ENCODE data around the gene PRR20A. TPM values are rescaled to one million over a fixed set of nuclear protein-coding genes. Genes with fewer than 3 reads are reported as not detected.
"Not testable (repeated sequence)": the region's sequence is repeated elsewhere in the genome, so short reads cannot be mapped to it uniquely, and the experiment has no call there.

Gene PRR20A
- total RNA-seq, 1 experiment from 2014 or later, result not detected

DNA sequence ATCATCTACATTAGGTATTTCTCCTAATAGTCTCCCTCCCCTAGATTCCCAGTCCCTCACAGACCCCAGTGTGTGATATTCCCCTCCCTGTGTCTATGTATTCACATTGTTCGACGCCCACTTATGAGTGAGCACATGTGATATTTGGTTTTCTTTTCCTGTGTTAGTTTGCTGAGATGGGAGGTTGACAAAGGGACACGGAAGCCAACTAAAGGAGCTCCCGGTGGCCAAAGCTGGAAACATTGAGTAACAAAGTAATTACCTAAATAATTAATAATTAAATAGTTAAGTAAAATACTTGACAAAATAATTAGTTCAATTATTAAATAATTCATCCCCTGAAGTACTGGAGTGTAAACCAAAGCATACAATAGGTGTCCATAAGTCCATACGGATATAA is 1.7 kb upstream of the PRR20A start:
- ATAC-seq (no peak), DNase-seq (no peak)
- H3K36me3 ChIP-seq (ENCODE audit: low read depth, low read length), result no peaks in the 10 kb centered on the region
- TF ChIP-seq EZH2 (IDR thresholded peaks at IDR 0.05; ENCODE audit: low read length, unreplicated experiment) (no peak), EZH2phosphoT487 (IDR thresholded peaks at IDR 0.05; ENCODE audit: borderline replicate concordance, low read length) (no peak)
- TF ChIP-seq, protein P1, sequence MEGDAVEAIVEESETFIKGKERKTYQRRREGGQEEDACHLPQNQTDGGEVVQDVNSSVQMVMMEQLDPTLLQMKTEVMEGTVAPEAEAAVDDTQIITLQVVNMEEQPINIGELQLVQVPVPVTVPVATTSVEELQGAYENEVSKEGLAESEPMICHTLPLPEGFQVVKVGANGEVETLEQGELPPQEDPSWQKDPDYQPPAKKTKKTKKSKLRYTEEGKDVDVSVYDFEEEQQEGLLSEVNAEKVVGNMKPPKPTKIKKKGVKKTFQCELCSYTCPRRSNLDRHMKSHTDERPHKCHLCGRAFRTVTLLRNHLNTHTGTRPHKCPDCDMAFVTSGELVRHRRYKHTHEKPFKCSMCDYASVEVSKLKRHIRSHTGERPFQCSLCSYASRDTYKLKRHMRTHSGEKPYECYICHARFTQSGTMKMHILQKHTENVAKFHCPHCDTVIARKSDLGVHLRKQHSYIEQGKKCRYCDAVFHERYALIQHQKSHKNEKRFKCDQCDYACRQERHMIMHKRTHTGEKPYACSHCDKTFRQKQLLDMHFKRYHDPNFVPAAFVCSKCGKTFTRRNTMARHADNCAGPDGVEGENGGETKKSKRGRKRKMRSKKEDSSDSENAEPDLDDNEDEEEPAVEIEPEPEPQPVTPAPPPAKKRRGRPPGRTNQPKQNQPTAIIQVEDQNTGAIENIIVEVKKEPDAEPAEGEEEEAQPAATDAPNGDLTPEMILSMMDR (conservative IDR thresholded peaks at IDR 0.05; ENCODE audit: low read depth, low read length), result no peak
- no peaks in the 10 kb centered on the region for H3K4me1 ChIP-seq (ENCODE audit: insufficient read depth, low read length)
- no peak overlapping the region for H3K4me2 ChIP-seq (ENCODE audit: low read length)
- H4K20me1 ChIP-seq (ENCODE audit: low read length), result no peaks in the 10 kb centered on the region
- BruUV-seq (replicated peaks), result no TSS peak
- no peak overlapping the region for H2AFZ ChIP-seq (ENCODE audit: low read length)
- no peak overlapping the region for H3K9ac ChIP-seq (ENCODE audit: low read length)
- no peaks in the 10 kb centered on the region for H3F3A ChIP-seq (ENCODE audit: low read length, unreplicated experiment)
- intact Hi-C loops (cut with micrococcal nuclease), result no loop called here
- no peaks in the 10 kb centered on the region for H3K9me3 ChIP-seq (ENCODE audit: low read length)
- H3K27me3 ChIP-seq (ENCODE audit: low read length), result no peaks in the 10 kb centered on the region
- POLR2A ChIA-PET (ENCODE audit: unreplicated experiment), result no interaction called here
- CTCF ChIA-PET, result no interaction called here
- H3K79me2 ChIP-seq (ENCODE audit: low read length), result no peaks in the 10 kb centered on the region
- H3K4me3 ChIP-seq (ENCODE audit: low read length), result no peak overlapping the region
- H3K9me2 ChIP-seq (replicated peaks; ENCODE audit: low read length), result no peaks in the 10 kb centered on the region
- H3K27ac ChIP-seq (ENCODE audit: low read length), result no peak overlapping the region

DNA sequence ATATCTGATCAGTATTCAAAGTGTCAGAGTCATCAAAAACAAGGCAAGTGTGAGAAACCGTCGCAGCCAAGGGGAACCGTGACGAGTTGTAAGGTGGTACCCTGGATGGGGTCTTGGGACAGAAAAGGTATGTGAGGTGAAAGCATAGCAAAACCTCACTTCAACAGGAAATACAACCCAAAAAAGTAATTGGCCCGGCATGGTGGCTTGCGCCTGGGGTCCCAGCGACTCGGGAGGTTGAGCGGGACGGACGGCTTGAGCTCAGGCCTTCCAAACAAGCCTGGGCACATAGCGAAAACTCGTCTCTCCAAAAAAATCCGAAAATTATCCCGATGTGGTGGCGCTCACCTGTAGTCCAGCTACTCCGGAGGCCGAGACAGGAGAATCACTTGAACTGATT is 937 bp upstream of the PRR20A start:
- BruUV-seq (replicated peaks); H3K9me3 ChIP-seq (ENCODE audit: low read length); intact Hi-C loops (cut with micrococcal nuclease): not testable (repeated sequence)

DNA sequence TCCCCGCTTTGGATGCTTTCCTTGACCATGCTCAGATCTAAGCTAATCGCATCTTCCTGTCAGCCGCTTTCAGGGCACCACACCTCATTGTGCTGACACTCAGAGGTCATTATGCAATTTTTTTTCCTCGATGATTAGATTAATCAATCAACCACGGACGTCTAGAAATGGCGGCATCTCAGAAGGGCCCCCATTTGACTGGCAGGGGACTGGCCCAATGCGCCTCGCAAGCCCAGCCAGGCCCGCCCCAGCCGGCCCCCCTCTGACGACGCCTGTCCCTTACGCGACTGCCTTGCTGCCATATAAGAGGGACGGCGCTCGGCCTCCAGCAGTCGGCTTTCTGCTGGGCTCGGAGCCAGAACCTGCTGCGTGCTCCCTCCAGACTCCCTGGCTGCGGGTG is 6.5 kb downstream of the PRR20A start, which contains the start of gene PRR20B:
Gene PRR20B, plus strand, starts transcription at position 301 of the 400 bp plus-strand sequence. CDS start 387 bp downstream, outside the sequence.
- H3K9me3 ChIP-seq (ENCODE audit: low read length); H3K79me2 ChIP-seq (ENCODE audit: low read length); POLR2A ChIA-PET (ENCODE audit: unreplicated experiment); H3K4me1 ChIP-seq (ENCODE audit: insufficient read depth, low read length); H3K4me2 ChIP-seq (ENCODE audit: low read length); H3F3A ChIP-seq (ENCODE audit: low read length, unreplicated experiment); H3K9me2 ChIP-seq (replicated peaks; ENCODE audit: low read length); H3K27ac ChIP-seq (ENCODE audit: low read length); CTCF ChIA-PET; H3K4me3 ChIP-seq (ENCODE audit: low read length); BruUV-seq (replicated peaks); H3K36me3 ChIP-seq (ENCODE audit: low read depth, low read length); intact Hi-C loops (cut with micrococcal nuclease); H2AFZ ChIP-seq (ENCODE audit: low read length); H4K20me1 ChIP-seq (ENCODE audit: low read length); H3K27me3 ChIP-seq (ENCODE audit: low read length); DNase-seq; H3K9ac ChIP-seq (ENCODE audit: low read length); ATAC-seq: not testable (repeated sequence)

More for the DNA sequence above, 937 bp upstream of the PRR20A start:
- H3K79me2 ChIP-seq (ENCODE audit: low read length); H2AFZ ChIP-seq (ENCODE audit: low read length); H3K4me3 ChIP-seq (ENCODE audit: low read length); CTCF ChIA-PET; H3F3A ChIP-seq (ENCODE audit: low read length, unreplicated experiment); H3K4me2 ChIP-seq (ENCODE audit: low read length); H3K27me3 ChIP-seq (ENCODE audit: low read length); H3K27ac ChIP-seq (ENCODE audit: low read length); H3K9ac ChIP-seq (ENCODE audit: low read length); H3K36me3 ChIP-seq (ENCODE audit: low read depth, low read length); POLR2A ChIA-PET (ENCODE audit: unreplicated experiment); ATAC-seq; DNase-seq; H3K9me2 ChIP-seq (replicated peaks; ENCODE audit: low read length); H4K20me1 ChIP-seq (ENCODE audit: low read length); H3K4me1 ChIP-seq (ENCODE audit: insufficient read depth, low read length): not testable (repeated sequence)

DNA sequence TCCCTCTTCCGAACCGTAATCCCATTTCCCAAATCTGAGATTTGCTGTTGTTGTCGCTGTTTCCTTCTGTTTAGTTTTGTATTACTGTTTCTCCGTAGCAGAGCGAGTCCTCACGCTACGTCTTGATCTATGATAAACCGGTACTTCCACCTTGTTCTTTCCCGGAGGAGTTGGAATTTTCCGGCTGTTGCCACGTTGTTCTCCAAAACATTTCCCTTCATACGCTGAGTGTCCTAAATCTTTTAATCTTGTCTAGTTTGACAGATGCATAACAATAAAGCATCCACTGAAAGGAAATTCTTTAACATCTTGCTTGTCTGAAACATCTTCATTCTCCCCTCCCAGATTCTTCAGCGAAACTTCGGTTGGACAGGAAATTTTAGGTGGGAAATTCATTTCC is 7.4 kb downstream of the PRR20A start:
- H3K4me1 ChIP-seq (ENCODE audit: insufficient read depth, low read length); H3K9me3 ChIP-seq (ENCODE audit: low read length); H3K79me2 ChIP-seq (ENCODE audit: low read length); H3K9ac ChIP-seq (ENCODE audit: low read length); H3K9me2 ChIP-seq (replicated peaks; ENCODE audit: low read length); H2AFZ ChIP-seq (ENCODE audit: low read length); H3K36me3 ChIP-seq (ENCODE audit: low read depth, low read length); H3K4me3 ChIP-seq (ENCODE audit: low read length); H4K20me1 ChIP-seq (ENCODE audit: low read length); H3K27me3 ChIP-seq (ENCODE audit: low read length); intact Hi-C loops (cut with micrococcal nuclease); ATAC-seq; POLR2A ChIA-PET (ENCODE audit: unreplicated experiment); H3K4me2 ChIP-seq (ENCODE audit: low read length); H3F3A ChIP-seq (ENCODE audit: low read length, unreplicated experiment); DNase-seq; H3K27ac ChIP-seq (ENCODE audit: low read length); CTCF ChIA-PET; BruUV-seq (replicated peaks): not testable (repeated sequence)

DNA sequence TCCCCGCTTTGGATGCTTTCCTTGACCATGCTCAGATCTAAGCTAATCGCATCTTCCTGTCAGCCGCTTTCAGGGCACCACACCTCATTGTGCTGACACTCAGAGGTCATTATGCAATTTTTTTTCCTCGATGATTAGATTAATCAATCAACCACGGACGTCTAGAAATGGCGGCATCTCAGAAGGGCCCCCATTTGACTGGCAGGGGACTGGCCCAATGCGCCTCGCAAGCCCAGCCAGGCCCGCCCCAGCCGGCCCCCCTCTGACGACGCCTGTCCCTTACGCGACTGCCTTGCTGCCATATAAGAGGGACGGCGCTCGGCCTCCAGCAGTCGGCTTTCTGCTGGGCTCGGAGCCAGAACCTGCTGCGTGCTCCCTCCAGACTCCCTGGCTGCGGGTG is 13.0 kb downstream of the PRR20A start, which contains the start of gene PRR20C:
Gene PRR20C, plus strand, starts transcription at position 301 of the 400 bp plus-strand sequence. CDS start 387 bp downstream, outside the sequence.
- H3K27me3 ChIP-seq (ENCODE audit: low read length); H3F3A ChIP-seq (ENCODE audit: low read length, unreplicated experiment); H3K27ac ChIP-seq (ENCODE audit: low read length); H3K9me2 ChIP-seq (replicated peaks; ENCODE audit: low read length); CTCF ChIA-PET; H3K36me3 ChIP-seq (ENCODE audit: low read depth, low read length); DNase-seq; BruUV-seq (replicated peaks); H3K79me2 ChIP-seq (ENCODE audit: low read length); H3K9me3 ChIP-seq (ENCODE audit: low read length); H4K20me1 ChIP-seq (ENCODE audit: low read length); H3K4me1 ChIP-seq (ENCODE audit: insufficient read depth, low read length); H3K4me2 ChIP-seq (ENCODE audit: low read length); ATAC-seq; H2AFZ ChIP-seq (ENCODE audit: low read length); POLR2A ChIA-PET (ENCODE audit: unreplicated experiment); H3K9ac ChIP-seq (ENCODE audit: low read length); intact Hi-C loops (cut with micrococcal nuclease); H3K4me3 ChIP-seq (ENCODE audit: low read length): not testable (repeated sequence)

DNA sequence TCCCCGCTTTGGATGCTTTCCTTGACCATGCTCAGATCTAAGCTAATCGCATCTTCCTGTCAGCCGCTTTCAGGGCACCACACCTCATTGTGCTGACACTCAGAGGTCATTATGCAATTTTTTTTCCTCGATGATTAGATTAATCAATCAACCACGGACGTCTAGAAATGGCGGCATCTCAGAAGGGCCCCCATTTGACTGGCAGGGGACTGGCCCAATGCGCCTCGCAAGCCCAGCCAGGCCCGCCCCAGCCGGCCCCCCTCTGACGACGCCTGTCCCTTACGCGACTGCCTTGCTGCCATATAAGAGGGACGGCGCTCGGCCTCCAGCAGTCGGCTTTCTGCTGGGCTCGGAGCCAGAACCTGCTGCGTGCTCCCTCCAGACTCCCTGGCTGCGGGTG is 19.6 kb downstream of the PRR20A start, which contains the start of gene PRR20D:
Gene PRR20D, plus strand, starts transcription at position 301 of the 400 bp plus-strand sequence. CDS start 387 bp downstream, outside the sequence.
- H3K79me2 ChIP-seq (ENCODE audit: low read length); POLR2A ChIA-PET (ENCODE audit: unreplicated experiment); H2AFZ ChIP-seq (ENCODE audit: low read length); H3K4me1 ChIP-seq (ENCODE audit: insufficient read depth, low read length); ATAC-seq; H3K27ac ChIP-seq (ENCODE audit: low read length); H3K27me3 ChIP-seq (ENCODE audit: low read length); H3K4me3 ChIP-seq (ENCODE audit: low read length); BruUV-seq (replicated peaks); H3F3A ChIP-seq (ENCODE audit: low read length, unreplicated experiment); H3K9me3 ChIP-seq (ENCODE audit: low read length); H3K9me2 ChIP-seq (replicated peaks; ENCODE audit: low read length); intact Hi-C loops (cut with micrococcal nuclease); CTCF ChIA-PET; H3K4me2 ChIP-seq (ENCODE audit: low read length); DNase-seq; H3K9ac ChIP-seq (ENCODE audit: low read length); H3K36me3 ChIP-seq (ENCODE audit: low read depth, low read length); H4K20me1 ChIP-seq (ENCODE audit: low read length): not testable (repeated sequence)

Measured in PC-3 (cell line).